Smooth muscle cell (in vitro differentiated cells): ENCODE results near the gene SLCO6A1. TPM values are rescaled to one million over a fixed set of nuclear protein-coding genes. Genes with fewer than 3 reads are reported as not detected.

Experiments used
- DNase-seq: peaks from one replicate; lab custom pipeline; 2025; ENCODE audit not compliant: unreplicated experiment; lab: John Stamatoyannopoulos, UW
- H2AFZ ChIP-seq: fragments of 200-600 bp; sonication (generic); 2 replicates; pipeline ENCODE4 v1.6.0; 2016; ENCODE audit warnings: antibody characterized with exemption, low read depth, mild to moderate bottlenecking
- H3F3A ChIP-seq: fragments of 200-600 bp; sonication (generic); 2 replicates; pipeline ENCODE4 v1.6.0; 2017; ENCODE audit warnings: antibody characterized with exemption, low read depth
- H3K27ac ChIP-seq: fragments of 200-600 bp; sonication (generic); 2 replicates; pipeline ENCODE4 v1.5.1; 2016; ENCODE audit warnings: low read depth, mild to moderate bottlenecking
- H3K27me3 ChIP-seq: fragments of 200-600 bp; sonication (generic); 2 replicates; pipeline ENCODE4 v1.6.1; 2016; ENCODE audit warnings: low read depth, mild to moderate bottlenecking
- H3K36me3 ChIP-seq: fragments of 200-600 bp; sonication (generic); 2 replicates; pipeline ENCODE4 v1.5.1; 2016; ENCODE audit warnings: low read depth
- H3K4me1 ChIP-seq: fragments of 200-600 bp; sonication (generic); 2 replicates; pipeline ENCODE4 v1.5.1; 2016; ENCODE audit warnings: low read depth
- H3K4me2 ChIP-seq: fragments of 200-600 bp; sonication (generic); 2 replicates; pipeline ENCODE4 v1.6.0; 2016; ENCODE audit warnings: mild to moderate bottlenecking
- H3K4me3 ChIP-seq: fragments of 200-600 bp; sonication (generic); 2 replicates; pipeline ENCODE4 v1.5.1; 2016; ENCODE audit warnings: mild to moderate bottlenecking
- H3K79me2 ChIP-seq: fragments of 200-600 bp; sonication (generic); 2 replicates; pipeline ENCODE4 v1.6.0; 2016; ENCODE audit warnings: low read depth, mild to moderate bottlenecking
- H3K9ac ChIP-seq: fragments of 200-600 bp; sonication (generic); 2 replicates; pipeline ENCODE4 v1.6.0; 2016; ENCODE audit warnings: low read depth
- H3K9me3 ChIP-seq: fragments of 200-600 bp; sonication (generic); replicated peaks from 2 replicates; pipeline ENCODE4 v1.5.1; 2016; ENCODE audit warnings: low read depth
- H4K20me1 ChIP-seq: fragments of 200-600 bp; sonication (generic); 2 replicates; pipeline ENCODE4 v1.6.0; 2016; ENCODE audit warnings: low read depth
- WGBS: methylation state at CpG from one replicate; pipeline ENCODE4 v1.1.7; 2016; ENCODE audit warnings: low lambda C conversion rate; 5-methylcytosine and 5-hydroxymethylcytosine counted together
- polyA plus RNA-seq: library from polyadenylated mRNA; unstranded; fragments of >200 nt; fragmentation: Nextera tagmentation; extraction: Ambion mirVana; gene quantifications from 2 replicates; pipeline ENCODE4 v1.2.1, GENCODE V29; 2016
- total RNA-seq: library from RNA; depleted of rRNA; stranded (reverse); fragments of >200 nt; gene quantifications from 2 replicates; pipeline ENCODE4 v1.2.3, GENCODE V29; 2014
- TF ChIP-seq, protein P1 (sequence below): fragments of 200-600 bp; sonication (generic); IDR thresholded peaks from 2 replicates; pipeline ENCODE4 v1.5.1; 2017; ENCODE audit warnings: borderline replicate concordance, mild to moderate bottlenecking, antibody characterized with exemption; ENCODE audit not compliant: insufficient read depth, poor library complexity, severe bottlenecking

Gene SLCO6A1
- total and polyA plus RNA-seq, 2 experiments from 2014 or later, result 0.31 to 0.70 TPM

DNA sequence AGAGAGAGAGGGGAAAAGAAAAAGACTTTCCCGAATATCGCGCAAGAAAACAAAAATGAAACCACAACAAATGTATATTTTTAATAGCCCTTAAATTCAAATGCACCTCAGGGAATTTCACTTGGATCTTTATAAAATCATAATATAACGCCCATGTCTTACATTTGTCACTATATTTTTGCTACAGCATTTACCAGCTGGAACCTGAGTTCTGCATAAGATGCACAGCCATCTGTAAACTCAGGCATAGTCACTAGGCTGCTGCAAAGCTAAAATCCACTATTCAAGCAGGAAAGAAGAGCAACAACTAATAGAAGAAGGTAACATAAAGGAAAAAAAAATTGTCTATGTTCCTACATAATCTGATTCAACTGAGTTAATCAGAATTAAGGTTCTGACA is 30.6 kb upstream of the SLCO6A1 start:
- no peak overlapping the region for H3K9ac ChIP-seq
- no peak overlapping the region for H3K4me2 ChIP-seq
- H3K27me3 ChIP-seq, result no peaks in the 10 kb centered on the region
- no peaks in the 10 kb centered on the region for H4K20me1 ChIP-seq
- no peak overlapping the region for H3K27ac ChIP-seq
- H3K36me3 ChIP-seq, result no peaks in the 10 kb centered on the region
- no peaks in the 10 kb centered on the region for H3K9me3 ChIP-seq
- no peaks in the 10 kb centered on the region for H3K79me2 ChIP-seq
- no peaks in the 10 kb centered on the region for H3F3A ChIP-seq
- WGBS, result 90% methylated on average over 4 of the region's 4 CpGs
- no peak overlapping the region for H2AFZ ChIP-seq
- no peaks in the 10 kb centered on the region for H3K4me1 ChIP-seq
- TF ChIP-seq, protein P1, sequence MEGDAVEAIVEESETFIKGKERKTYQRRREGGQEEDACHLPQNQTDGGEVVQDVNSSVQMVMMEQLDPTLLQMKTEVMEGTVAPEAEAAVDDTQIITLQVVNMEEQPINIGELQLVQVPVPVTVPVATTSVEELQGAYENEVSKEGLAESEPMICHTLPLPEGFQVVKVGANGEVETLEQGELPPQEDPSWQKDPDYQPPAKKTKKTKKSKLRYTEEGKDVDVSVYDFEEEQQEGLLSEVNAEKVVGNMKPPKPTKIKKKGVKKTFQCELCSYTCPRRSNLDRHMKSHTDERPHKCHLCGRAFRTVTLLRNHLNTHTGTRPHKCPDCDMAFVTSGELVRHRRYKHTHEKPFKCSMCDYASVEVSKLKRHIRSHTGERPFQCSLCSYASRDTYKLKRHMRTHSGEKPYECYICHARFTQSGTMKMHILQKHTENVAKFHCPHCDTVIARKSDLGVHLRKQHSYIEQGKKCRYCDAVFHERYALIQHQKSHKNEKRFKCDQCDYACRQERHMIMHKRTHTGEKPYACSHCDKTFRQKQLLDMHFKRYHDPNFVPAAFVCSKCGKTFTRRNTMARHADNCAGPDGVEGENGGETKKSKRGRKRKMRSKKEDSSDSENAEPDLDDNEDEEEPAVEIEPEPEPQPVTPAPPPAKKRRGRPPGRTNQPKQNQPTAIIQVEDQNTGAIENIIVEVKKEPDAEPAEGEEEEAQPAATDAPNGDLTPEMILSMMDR, result no peak
- DNase-seq, result no peak
- H3K4me3 ChIP-seq, result no peak overlapping the region

DNA sequence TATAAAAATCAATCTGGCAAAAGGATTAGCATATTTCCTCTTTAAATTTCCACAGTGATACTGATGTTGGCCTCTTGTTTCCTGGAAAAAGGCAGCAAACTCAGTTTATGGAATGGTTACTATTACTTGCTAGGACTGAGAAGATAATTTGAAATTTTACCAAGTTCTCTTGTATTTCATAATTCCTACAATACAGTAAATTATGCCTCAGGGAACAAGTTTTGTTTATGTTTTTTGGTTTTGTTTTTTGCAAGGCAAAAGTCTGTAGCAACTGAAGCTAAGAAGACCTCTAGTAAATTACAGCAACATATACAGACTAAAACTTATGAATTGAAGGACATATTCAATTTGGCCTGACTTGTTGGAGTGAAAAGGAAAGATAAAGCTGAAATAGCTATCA is 30.2 kb upstream of the SLCO6A1 start:
- no peak overlapping the region for H3K4me3 ChIP-seq
- no peaks in the 10 kb centered on the region for H3K9me3 ChIP-seq
- no peak overlapping the region for H3K27ac ChIP-seq
- no peak overlapping the region for H3K4me2 ChIP-seq
- H3K9ac ChIP-seq, result no peak overlapping the region
- DNase-seq, result no peak
- H3F3A ChIP-seq, result no peaks in the 10 kb centered on the region
- no peaks in the 10 kb centered on the region for H3K27me3 ChIP-seq
- H3K79me2 ChIP-seq, result no peaks in the 10 kb centered on the region
- no peaks in the 10 kb centered on the region for H4K20me1 ChIP-seq
- no peaks in the 10 kb centered on the region for H3K36me3 ChIP-seq
- TF ChIP-seq, protein P1, result no peak
- H3K4me1 ChIP-seq, result no peaks in the 10 kb centered on the region
- no peak overlapping the region for H2AFZ ChIP-seq

GRCh38 chr5:102528600-102528999 is 29.8 kb upstream of the SLCO6A1 start:
- Histone ChIP-seq H3K4me1 (no peaks in the 10 kb centered on the region), H2AFZ (no peak overlapping the region), H4K20me1 (no peaks in the 10 kb centered on the region), H3F3A (no peaks in the 10 kb centered on the region), H3K4me2 (no peak overlapping the region), H3K27me3 (no peaks in the 10 kb centered on the region), H3K27ac (no peak overlapping the region), H3K4me3 (no peak overlapping the region), H3K36me3 (no peaks in the 10 kb centered on the region), H3K9ac (no peak overlapping the region), H3K9me3 (no peaks in the 10 kb centered on the region), H3K79me2 (no peaks in the 10 kb centered on the region)
- no peak for DNase-seq
- TF ChIP-seq, protein P1, result no peak

GRCh38 chr5:102527547-102527946 is 28.7 kb upstream of the SLCO6A1 start:
- Histone ChIP-seq H3K4me1 (no peaks in the 10 kb centered on the region), H3K79me2 (no peaks in the 10 kb centered on the region), H2AFZ (no peak overlapping the region), H3K27me3 (no peaks in the 10 kb centered on the region), H3K36me3 (no peaks in the 10 kb centered on the region), H3K4me2 (no peak overlapping the region), H3K9me3 (no peaks in the 10 kb centered on the region), H3K9ac (no peak overlapping the region), H3K4me3 (no peak overlapping the region), H3F3A (no peaks in the 10 kb centered on the region), H3K27ac (no peak overlapping the region), H4K20me1 (no peaks in the 10 kb centered on the region)
- TF ChIP-seq, protein P1, result no peak
- 69% methylated on average over 1 of the region's 1 CpG for WGBS
- DNase-seq, result no peak
